Measurements from ENCODE around the gene PSG2.
A peak's percentile ranks its signal among the peaks of the same experiment; 100 is the strongest.
"Not testable (repeated sequence)": the region's sequence is repeated elsewhere in the genome, so short reads cannot be mapped to it uniquely, and the experiment has no call there.

PSG2 gene

DNA sequence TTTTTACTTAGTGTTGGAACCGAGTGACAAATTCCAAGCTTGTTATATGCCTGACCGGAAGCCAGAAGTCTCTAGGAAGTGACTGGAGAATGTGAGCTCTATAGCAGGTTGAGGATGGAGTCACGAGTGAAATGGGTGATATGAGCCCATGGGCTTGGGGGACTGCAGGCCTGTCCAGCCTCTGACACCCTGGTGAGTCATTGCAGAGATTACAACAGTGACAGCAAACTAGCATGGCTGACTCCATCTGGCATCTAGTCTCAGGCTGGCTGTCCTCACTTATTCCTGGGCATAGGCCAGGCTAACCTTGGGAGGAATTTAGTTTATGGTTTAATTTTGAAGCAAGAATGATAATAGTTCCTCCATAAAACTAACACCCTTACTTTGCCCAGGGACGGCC, 4.6 kb downstream of the PSG2 start:
- DNase-seq (ENCODE audit: low spot score): peak; percentile 11

DNA sequence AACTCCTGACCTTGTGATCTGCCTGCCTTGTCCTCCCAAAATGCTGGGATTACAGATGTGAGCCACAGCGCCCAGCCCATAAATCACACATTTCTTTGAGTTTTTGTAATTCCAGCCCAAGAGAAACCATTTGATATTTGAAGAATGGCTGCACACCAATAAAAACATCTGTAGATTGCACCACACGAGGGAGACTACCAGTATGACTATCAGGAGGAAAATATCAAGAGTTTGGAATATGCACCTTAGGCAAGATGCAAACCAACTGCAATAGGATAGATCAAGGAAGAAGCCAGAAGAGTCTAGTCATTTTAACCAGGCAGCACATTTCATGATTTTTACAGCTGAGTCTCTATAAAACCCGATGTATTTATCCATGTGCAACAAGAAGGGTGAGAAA, 20.1 kb downstream of the PSG2 start:
- DNase-seq (ENCODE audit: low spot score): not testable (repeated sequence)

- not testable (repeated sequence) for DNase-seq (ENCODE audit: low spot score)
These were observed 21.2 kb downstream of the PSG2 start for GRCh38 chr19:43061326-43061725.

GRCh38 chr19:43060254-43060653, 22.2 kb downstream of the PSG2 start:
- DNase-seq (ENCODE audit: low spot score): peak; percentile 40

GRCh38 chr19:43059482-43059881, 23.0 kb downstream of the PSG2 start:
- peak; percentile 11 for DNase-seq (ENCODE audit: low spot score)

GRCh38 chr19:43058440-43058839, 24.1 kb downstream of the PSG2 start:
- peak; percentile 38 for DNase-seq (ENCODE audit: low spot score)

DNA sequence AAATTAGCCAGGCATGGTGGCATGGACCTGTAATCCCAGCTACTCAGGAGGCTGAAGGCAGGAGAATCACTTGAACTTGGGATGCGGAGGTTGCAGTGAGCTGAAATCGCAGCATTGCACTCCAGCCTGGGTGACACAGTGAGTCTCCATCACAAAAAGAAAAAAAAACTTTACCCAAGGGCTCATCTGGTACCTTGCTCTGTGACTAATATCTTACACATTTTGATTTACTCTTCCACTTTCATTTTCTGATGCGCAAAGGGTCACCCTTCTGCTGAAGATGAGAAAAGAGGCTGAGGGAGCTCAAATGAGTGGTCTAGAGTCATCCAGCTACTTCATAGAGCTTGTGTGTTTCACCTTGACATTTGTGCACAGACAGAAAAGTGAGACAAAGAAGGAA, 34.5 kb downstream of the PSG2 start:
- DNase-seq (ENCODE audit: low spot score): not testable (repeated sequence)

DNA sequence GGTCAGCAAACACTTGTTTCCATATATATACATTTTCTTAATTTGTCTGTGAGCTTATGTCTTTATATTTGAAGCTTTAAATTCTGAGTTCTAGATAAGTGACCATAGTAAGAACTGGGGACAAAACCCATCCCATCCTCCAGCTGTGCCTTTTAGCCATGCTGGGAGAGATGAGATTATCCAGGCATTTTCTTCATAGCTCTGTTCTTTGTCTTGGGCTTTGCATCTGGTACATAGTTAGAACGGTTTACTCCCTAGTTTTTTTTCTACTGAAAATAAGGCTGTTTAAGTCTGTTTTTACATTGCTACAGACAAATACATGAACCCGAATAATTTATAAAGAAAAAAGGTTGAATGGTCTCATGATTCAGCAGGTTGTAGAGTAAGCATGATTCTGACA, 35.9 kb downstream of the PSG2 start:
- not testable (repeated sequence) for DNase-seq (ENCODE audit: low spot score)

- DNase-seq (ENCODE audit: low spot score): not testable (repeated sequence)
These were observed 38.9 kb downstream of the PSG2 start for GRCh38 chr19:43043492-43044180.

- DNase-seq (ENCODE audit: low spot score): not testable (repeated sequence)
These were observed 50.9 kb downstream of the PSG2 start for GRCh38 chr19:43031645-43032044.

GRCh38 chr19:43028866-43029265, 53.6 kb downstream of the PSG2 start:
- peak; percentile 16 for DNase-seq (ENCODE audit: low spot score)

DNA sequence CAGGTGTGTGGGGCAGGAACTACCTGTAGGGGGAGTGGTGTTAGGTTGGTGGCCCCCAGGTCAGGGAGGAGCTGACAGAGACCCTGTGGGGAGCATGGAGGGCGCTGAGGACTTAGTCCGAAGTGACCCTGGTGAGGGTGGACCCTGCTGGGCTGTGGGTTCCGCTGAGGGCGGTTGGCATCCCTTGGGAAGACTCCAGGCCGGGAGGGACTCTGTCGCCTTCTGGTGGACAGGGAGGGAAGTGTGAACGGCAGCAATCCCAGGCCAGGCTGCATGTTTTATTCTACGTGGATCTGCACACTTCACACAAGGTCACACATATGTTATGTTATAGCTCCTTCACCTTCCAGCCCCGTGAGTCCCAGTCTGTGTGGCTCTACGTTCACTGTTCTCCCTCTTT, 54.5 kb downstream of the PSG2 start:
- not testable (repeated sequence) for DNase-seq (ENCODE audit: low spot score)

DNA sequence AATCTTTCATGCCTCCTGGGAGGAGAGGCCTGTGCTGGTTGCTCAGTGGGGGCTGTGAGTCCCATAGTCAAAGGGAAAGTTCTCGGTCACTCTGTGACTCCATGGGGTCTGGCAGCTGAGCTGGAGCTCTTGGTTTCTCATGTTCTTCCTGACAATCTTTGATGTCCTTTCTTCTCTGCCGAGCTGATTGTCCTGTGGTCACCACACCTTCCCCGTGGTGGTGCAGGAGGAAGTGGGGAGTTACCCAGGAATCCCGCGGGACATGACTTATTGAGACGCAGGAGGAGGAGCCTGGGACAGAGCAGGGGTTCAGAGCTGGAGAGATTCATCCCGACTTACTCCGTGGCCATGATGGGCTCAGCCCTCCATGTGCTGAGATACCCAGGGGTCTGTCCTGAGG, 55.4 kb downstream of the PSG2 start:
- peak; percentile 94 for DNase-seq (ENCODE audit: low spot score)

DNA sequence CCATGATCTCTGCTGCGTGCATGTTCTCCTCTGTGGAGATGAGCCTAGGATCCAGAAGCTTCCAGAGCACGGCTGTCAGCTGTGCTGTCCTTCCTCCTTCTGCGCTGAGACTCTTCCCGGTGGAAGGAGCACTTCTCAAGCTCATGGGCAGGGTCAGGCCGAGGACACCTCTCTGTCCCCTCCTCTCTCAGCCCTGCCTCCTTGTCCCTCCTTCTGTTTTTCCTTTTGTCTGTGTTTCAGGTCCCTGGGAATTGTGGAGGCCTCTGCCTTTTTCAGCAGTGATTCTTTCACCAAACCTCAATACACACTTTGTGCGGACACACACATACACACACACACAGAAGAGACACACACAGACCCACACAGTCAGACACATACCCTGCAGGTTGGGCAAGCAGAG, 56.1 kb downstream of the PSG2 start, which contains the start of gene PSG11:
TSS of gene PSG11 (minus strand) at position 101 of the 400 bp plus-strand sequence. CDS start at position 4, 97 bp downstream.
- not testable (repeated sequence) for DNase-seq (ENCODE audit: low spot score)

- DNase-seq (ENCODE audit: low spot score): peak; percentile 74
These were observed 60.4 kb downstream of the PSG2 start for GRCh38 chr19:43022098-43022497.

GRCh38 chr19:43021629-43022028, 60.9 kb downstream of the PSG2 start:
- peak; percentile 55 for DNase-seq (ENCODE audit: low spot score)

DNA sequence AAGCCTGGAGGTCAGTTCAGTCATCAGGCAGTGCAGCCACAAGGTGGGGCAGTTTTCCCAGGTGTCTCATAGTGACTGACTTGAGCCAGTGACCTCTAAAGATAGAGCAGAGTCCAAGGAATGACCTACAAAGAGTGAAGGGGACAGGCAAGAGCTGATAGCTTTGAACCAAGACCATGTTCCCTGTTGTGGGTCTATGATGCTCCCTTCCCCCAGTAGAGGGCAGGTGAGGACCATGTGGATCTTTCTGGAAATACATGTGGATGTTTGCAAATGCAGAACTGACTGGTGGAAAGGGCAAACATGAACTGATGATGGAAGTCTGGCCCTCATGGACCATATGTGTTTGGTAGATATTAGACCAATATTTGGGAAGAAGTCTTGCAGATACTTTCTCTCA, 62.9 kb downstream of the PSG2 start:
- DNase-seq (ENCODE audit: low spot score): peak; percentile 71
